ENCODE measurements around the gene WWOX. TPM values are rescaled to one million over a fixed set of nuclear protein-coding genes. Genes with fewer than 3 reads are reported as not detected.

The WWOX gene
- total RNA-seq, 6 experiments from 2014 or later: 13.0 to 24.3 (median 16.5) TPM

- 11% methylated on average over 4 of the region's 5 CpGs for WGBS (ENCODE audit: insufficient coverage, low coverage, low lambda C conversion rate, missing lambda C conversion rate)
- intact Hi-C loops (cut with DNase I): no loop called here
- H3K27me3 ChIP-seq: no peaks in the 10 kb centered on the region
- H3K4me3 ChIP-seq: no peak overlapping the region
- no peaks in the 10 kb centered on the region for H3K9me3 ChIP-seq
- no peaks in the 10 kb centered on the region for H3K36me3 ChIP-seq
- H3K27ac ChIP-seq: no peak overlapping the region
- no peaks in the 10 kb centered on the region for H3K4me1 ChIP-seq
- ATAC-seq: no peak
- TF ChIP-seq CTCF (IDR thresholded peaks at IDR 0.05) (no peak), POLR2A (IDR thresholded peaks at IDR 0.05) (no peak)
- no peak for DNase-seq
These were observed 39.2 kb upstream of the WWOX start for GRCh38 chr16:78060295-78060694.

- Histone ChIP-seq H3K9me3 (no peaks in the 10 kb centered on the region), H3K27ac (no peak overlapping the region), H3K4me3 (no peak overlapping the region), H3K27me3 (no peaks in the 10 kb centered on the region), H3K4me1 (no peaks in the 10 kb centered on the region), H3K36me3 (no peaks in the 10 kb centered on the region)
- ATAC-seq (no peak), DNase-seq (no peak)
- 51% methylated on average over 5 of the region's 5 CpGs for WGBS (ENCODE audit: insufficient coverage, low coverage, low lambda C conversion rate, missing lambda C conversion rate)
- intact Hi-C loops (cut with DNase I): no loop called here
- TF ChIP-seq POLR2A (IDR thresholded peaks at IDR 0.05): no peak
- TF ChIP-seq CTCF (IDR thresholded peaks at IDR 0.05): no peak
These were observed 38.6 kb upstream of the WWOX start for GRCh38 chr16:78060809-78061208.

- no peak overlapping the region for H3K4me3 ChIP-seq
- no peaks in the 10 kb centered on the region for H3K4me1 ChIP-seq
- no peak overlapping the region for H3K27ac ChIP-seq
- intact Hi-C loops (cut with DNase I): no loop called here
- TF ChIP-seq POLR2A (IDR thresholded peaks at IDR 0.05) (no peak), CTCF (IDR thresholded peaks at IDR 0.05) (no peak)
- ATAC-seq: no peak
- no peaks in the 10 kb centered on the region for H3K27me3 ChIP-seq
- no peaks in the 10 kb centered on the region for H3K36me3 ChIP-seq
- H3K9me3 ChIP-seq: no peaks in the 10 kb centered on the region
- DNase-seq: no peak
- 63% methylated on average over 4 of the region's 4 CpGs for WGBS (ENCODE audit: insufficient coverage, low coverage, low lambda C conversion rate, missing lambda C conversion rate)
These were observed 34.1 kb upstream of the WWOX start for GRCh38 chr16:78065319-78065718.

GRCh38 chr16:78069913-78070312 is 29.5 kb upstream of the WWOX start:
- intact Hi-C loops (cut with DNase I): no loop called here
- ATAC-seq: no peak

More at GRCh38 chr16:78069913-78070312, 29.5 kb upstream of the WWOX start:
- TF ChIP-seq POLR2A (IDR thresholded peaks at IDR 0.05) (no peak), CTCF (IDR thresholded peaks at IDR 0.05) (no peak)
- 75% methylated on average over 1 of the region's 5 CpGs for WGBS (ENCODE audit: insufficient coverage, low coverage, low lambda C conversion rate, missing lambda C conversion rate)
- Histone ChIP-seq H3K36me3 (no peaks in the 10 kb centered on the region), H3K9me3 (no peaks in the 10 kb centered on the region), H3K4me3 (no peak overlapping the region), H3K4me1 (no peaks in the 10 kb centered on the region), H3K27ac (no peak overlapping the region), H3K27me3 (no peaks in the 10 kb centered on the region)
- no peak for DNase-seq

Measured in right lobe of liver (tissue), 6 donors.